HepG2 (cell line): Measurements from ENCODE around the gene TTC31. TPM values are rescaled to one million over a fixed set of nuclear protein-coding genes. Genes with fewer than 3 reads are reported as not detected.

Source experiments
- AHDC1 ChIP-seq: sonication (generic); formaldehyde crosslinking; IDR thresholded peaks from 2 replicates; pipeline ENCODE4 v1.5.1; 2020; ENCODE audit warnings: mild to moderate bottlenecking, missing genetic modification reagents, borderline replicate concordance
- DMAP1 ChIP-seq: IDR thresholded peaks from 2 replicates; pipeline ENCODE4 v1.6.1; 2016
- HOXA5 ChIP-seq: sonication (generic); formaldehyde crosslinking; IDR thresholded peaks from 2 replicates; pipeline ENCODE4 v1.4.0; 2020; ENCODE audit warnings: missing genetic modification reagents
- KAT2B ChIP-seq: fragments of 150-350 bp; IDR thresholded peaks from 2 replicates; pipeline ENCODE4 v1.6.1; 2014; ENCODE audit warnings: low read depth, low read length, borderline replicate concordance
- NRL ChIP-seq: sonication (generic); formaldehyde crosslinking; IDR thresholded peaks from 2 replicates; pipeline ENCODE4 v1.5.0; 2020; ENCODE audit warnings: missing genetic modification reagents, mild to moderate bottlenecking, moderate library complexity, borderline replicate concordance
- PCBP2 ChIP-seq: fragments of 200-400 bp; formaldehyde crosslinking; optimal IDR thresholded peaks from 2 replicates; pipeline ENCODE3; 2018; ENCODE audit warnings: low read length, low read depth; ENCODE audit not compliant: poor library complexity, severe bottlenecking
- PRPF4 ChIP-seq: fragments of 200-400 bp; formaldehyde crosslinking; IDR thresholded peaks from 2 replicates; pipeline ENCODE4 v1.6.1; 2016; ENCODE audit warnings: low read length, low read depth; ENCODE audit not compliant: poor library complexity, severe bottlenecking
- RNF219 ChIP-seq: sonication (generic); formaldehyde crosslinking; IDR thresholded peaks from 2 replicates; pipeline ENCODE4 v1.5.0; 2020; ENCODE audit warnings: mild to moderate bottlenecking, missing genetic modification reagents
- ZNF318 ChIP-seq: sonication (generic); formaldehyde crosslinking; IDR thresholded peaks from 2 replicates; pipeline ENCODE4 v1.4.0; 2020; ENCODE audit warnings: mild to moderate bottlenecking, missing genetic modification reagents
- ZNF383 ChIP-seq: sonication (generic); formaldehyde crosslinking; IDR thresholded peaks from 2 replicates; pipeline ENCODE4 v1.4.0; 2020; ENCODE audit warnings: missing genetic modification reagents, mild to moderate bottlenecking, borderline replicate concordance
- polyA plus RNA-seq, 8 experiments: library from polyadenylated mRNA; depleted of rRNA in 3 of 8; stranded (reverse) in 7 of 8; unstranded in 1 of 8; fragments of >200 nt; fragmentation: Illumina TruSeq in 4 of 8; extraction: Trizol in 4 of 8; gene quantifications; 2 replicates each; pipeline versions ENCODE4 v1.2.1 to v1.2.3, GENCODE V29; 2011 to 2016; ENCODE audit warnings: low read depth in 4 of 8, missing spikeins in 1 of 8, mixed read lengths in 1 of 8; ENCODE audit not compliant: insufficient read depth in 1 of 8
- total RNA-seq, 5 experiments: library from RNA; depleted of rRNA; stranded (reverse); fragments of >200 nt; fragmentation: Illumina TruSeq; extraction: Trizol; gene quantifications; 2 replicates each; pipeline ENCODE4 v1.2.3, GENCODE V29; 2016; ENCODE audit warnings: low read depth in 1 of 5

The TTC31 gene
- total and polyA plus RNA-seq, 2 of the 13 experiments (the other 11 are each of a cell fraction or from before 2014, with no cell fraction given) = 28.3 to 39.5 TPM

GRCh38 chr2:74482801-74483674, at the start of gene TTC31, which contains the start of gene CCDC142 (continued):
- TF ChIP-seq ZNF318 (CRISPR knock-in tag) (no peak; the same call in 1 of the 2 replicates), ZNF383 (CRISPR knock-in tag) (peak; percentile 84; the same call in 1 of the 2 replicates), HOXA5 (CRISPR knock-in tag) (peak; percentile 83), NRL (CRISPR knock-in tag) (no peak; the same call in 1 of the 2 replicates), DMAP1 (CRISPR knock-in tag) (peak; percentile 90), PRPF4 (no peak), RNF219 (no peak), KAT2B (no peak), PCBP2 (no peak), AHDC1 (CRISPR knock-in tag) (no peak; the same call in 1 of the 2 replicates)
